ENCODE results near the gene BEST1.

The BEST1 gene

DNA sequence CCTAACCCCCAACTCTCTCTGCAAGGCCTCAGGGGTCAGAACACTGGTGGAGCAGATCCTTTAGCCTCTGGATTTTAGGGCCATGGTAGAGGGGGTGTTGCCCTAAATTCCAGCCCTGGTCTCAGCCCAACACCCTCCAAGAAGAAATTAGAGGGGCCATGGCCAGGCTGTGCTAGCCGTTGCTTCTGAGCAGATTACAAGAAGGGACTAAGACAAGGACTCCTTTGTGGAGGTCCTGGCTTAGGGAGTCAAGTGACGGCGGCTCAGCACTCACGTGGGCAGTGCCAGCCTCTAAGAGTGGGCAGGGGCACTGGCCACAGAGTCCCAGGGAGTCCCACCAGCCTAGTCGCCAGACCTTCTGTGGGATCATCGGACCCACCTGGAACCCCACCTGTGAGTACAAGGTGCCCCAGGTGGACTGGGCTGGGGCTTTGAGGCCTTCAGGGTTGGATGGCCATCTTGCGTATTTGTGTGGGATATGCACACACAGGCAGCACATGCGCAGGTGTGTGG is at the start of gene BEST1:
TSS of gene BEST1 (plus strand) at position 317 of the 513 bp plus-strand sequence. CDS start 1,456 bp downstream, outside the sequence.
- DNase-seq (ENCODE audit: low read depth) = no peak

DNA sequence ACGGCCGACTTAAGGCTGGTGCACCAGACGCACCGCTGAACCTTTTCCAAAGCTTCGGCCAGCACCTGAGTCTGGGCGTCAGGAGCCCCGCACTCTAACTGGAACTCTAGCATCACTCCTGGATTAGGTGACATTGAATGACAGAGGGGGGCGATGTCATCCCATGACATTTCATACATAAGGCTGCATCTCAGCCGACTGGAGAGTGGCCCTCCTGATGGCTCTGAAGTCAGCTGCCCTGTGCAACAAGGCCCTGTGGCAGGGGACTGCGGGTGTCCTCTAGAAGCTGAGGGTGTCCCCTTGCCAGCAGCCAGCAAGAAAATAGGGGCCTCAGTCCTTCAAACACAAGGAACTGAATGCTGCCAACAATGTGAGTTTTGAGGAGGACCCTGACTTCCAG is 48.8 kb upstream of the BEST1 start:
- no peak for DNase-seq (ENCODE audit: low read depth)

DNA sequence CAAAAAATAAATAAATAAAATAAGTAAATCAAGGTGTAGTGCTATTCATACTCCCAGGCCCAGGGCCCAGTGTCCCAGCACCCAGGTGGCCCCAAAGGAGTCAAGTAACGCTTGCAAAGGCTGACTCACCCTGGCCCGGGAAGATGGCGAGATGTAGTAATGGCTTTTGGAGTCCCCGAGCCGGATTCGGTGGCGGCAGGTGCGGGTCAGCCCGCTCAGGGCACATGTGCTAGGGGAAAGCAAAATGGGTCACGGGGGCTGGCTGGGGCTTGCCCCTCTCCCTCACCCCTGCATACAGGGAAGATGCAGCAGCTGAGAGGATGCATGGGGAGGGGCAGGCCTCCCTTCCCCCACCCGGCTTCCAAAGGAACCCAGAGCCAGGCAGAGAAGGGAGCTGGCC is 47.8 kb upstream of the BEST1 start:
- DNase-seq (ENCODE audit: low read depth) = no peak

DNA sequence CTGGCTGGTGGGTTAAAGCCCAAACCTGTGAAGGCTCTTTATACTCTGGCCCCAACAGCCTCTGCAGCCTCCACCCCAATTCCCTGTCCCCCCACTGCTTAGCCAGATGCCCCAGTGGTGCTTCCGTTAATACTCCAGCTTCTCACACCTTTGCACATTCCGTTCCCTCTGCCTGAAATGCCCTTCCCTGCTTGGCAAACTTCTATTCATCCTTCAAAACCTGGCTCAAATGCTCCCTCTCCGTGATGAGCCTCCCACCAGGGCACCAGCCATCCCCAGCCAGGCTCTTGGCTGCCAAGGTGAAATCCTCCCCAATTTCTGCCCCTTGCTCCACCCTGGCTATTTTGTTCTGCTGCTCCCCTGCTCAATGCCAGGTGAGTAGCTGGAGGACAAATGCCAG is 46.3 kb upstream of the BEST1 start:
- DNase-seq (ENCODE audit: low read depth) = no peak

DNA sequence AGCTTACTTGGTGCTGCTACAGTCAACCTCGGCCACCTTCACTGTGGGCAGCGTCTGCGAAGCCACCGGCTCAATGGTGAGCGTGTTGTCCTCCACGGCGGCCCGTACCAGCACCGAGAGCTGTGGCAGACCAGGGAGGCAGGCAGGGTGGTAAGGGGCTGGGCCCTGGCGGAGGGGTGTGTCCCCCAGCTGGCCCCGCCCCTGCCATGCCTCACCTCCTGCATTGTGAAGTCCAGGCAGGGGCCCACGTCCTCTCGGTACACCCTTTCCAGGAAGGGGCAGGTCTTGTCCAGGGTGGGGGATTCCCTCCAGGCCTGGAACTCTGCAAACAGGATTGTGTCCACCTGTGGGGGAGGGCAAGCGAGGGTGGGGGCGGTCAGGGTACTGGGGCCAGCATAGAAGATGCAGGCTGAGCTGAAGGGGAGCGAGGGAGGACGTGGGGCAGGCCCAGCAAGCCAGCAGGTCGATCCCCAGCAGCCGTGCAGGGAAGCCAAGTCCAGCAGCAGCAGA is 45.6 kb upstream of the BEST1 start:
- DNase-seq (ENCODE audit: low read depth) = no peak

DNA sequence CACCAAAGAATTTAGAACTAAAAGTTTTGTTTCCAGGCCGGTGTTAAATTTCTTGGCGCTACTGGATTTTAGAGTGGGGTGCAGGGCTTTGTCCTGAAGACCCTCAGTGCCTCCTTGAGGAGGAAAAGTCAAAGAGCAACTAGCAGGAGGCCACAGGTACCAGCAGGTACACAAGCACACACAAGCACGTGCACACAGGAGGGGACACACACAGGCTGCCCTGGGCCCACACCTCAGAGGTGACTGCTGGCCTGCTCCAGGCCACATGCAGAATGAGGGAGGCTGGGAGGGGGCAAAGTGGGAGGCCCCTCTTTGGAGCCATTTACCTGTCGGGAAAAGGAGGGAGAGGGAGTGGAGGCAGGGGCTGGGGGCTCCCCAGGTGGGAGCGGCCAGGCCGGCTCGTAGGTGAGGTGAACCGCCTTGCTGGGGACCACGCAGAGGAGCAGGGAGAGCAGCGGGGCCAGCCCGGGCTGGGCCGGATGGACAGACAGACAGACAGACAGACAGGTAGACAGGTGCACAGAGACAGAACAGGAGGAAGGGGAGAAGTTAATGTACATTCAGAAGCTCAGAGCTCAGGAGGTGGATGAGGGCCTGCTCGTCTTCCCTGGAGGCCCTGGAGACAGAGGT is 45.0 kb upstream of the BEST1 start:
- DNase-seq (ENCODE audit: low read depth) = no peak

DNA sequence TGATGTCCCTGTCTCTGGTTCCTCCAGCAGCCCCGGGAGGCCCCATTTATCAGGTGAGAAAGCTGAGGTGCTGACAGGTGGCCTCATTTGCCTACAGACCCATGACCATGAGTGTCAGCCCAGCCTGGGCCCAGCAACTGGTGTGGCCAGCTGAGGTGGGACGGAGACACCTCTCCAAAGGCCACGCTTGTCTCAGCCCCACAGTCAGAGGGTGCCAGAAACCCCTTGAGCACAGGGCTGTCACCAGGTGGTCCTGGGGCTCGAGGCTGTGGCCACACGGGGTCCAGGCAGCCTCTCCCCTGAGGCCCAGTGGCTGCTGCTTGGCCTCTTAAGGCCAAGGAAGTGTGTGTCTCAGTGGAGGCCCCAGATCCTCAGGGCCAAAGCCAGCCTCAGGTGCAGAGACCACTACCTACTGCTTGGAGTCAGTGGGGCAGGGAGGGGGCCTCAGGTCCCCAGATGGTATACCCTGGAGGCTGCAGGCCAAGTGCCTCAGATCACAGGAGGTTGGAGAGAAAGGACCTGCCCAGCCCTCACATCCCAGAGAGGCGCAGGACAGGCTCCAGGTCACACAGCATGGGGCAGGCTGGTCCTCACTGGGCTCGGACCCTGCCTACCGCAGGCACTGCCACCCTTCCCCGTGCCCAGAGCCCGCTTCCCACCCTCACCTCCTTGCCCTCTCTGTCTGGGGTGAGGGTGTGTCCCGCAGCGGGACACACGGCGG is 44.2 kb upstream of the BEST1 start:
- no peak for DNase-seq (ENCODE audit: low read depth)

DNA sequence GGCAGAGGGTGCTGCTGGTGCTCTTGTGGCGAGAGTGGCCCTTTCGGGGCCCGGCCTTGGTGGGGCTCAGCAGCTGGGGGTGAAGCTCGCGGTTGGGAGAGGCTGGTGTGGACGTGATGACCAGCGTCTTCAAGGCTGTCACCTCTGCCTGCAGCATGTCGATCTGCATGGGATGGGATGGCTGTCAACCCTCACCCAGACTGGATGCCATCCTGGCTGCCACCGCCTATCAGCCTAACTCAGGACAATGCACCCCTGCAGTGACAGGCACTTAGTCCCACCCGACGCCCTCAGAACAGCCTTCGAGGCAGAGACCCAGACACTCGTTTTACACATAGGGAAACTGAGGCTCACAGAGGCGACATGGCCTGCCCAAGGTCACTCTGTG is 43.6 kb upstream of the BEST1 start:
- DNase-seq (ENCODE audit: low read depth) = no peak

DNA sequence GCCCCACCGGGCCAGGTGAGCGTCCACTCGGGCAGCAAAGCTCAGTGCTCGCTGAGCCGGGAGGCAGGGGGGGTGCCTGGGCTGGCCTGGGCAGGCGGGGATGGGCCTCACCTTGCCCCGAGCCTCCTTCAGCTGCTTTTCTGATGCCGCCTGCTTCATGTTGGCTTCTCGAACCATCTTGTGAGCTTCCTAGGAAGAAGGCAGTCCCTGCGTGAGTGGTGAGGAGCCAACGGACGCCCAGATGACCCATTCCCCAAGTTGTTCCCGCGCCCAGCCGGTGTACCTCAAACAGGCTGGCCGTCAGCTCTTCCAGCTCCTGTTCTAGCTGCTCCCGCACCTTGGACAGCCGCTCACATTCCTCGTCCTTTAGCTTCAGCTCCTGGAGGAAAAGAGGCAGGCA is 42.9 kb upstream of the BEST1 start:
- DNase-seq (ENCODE audit: low read depth) = no peak

DNA sequence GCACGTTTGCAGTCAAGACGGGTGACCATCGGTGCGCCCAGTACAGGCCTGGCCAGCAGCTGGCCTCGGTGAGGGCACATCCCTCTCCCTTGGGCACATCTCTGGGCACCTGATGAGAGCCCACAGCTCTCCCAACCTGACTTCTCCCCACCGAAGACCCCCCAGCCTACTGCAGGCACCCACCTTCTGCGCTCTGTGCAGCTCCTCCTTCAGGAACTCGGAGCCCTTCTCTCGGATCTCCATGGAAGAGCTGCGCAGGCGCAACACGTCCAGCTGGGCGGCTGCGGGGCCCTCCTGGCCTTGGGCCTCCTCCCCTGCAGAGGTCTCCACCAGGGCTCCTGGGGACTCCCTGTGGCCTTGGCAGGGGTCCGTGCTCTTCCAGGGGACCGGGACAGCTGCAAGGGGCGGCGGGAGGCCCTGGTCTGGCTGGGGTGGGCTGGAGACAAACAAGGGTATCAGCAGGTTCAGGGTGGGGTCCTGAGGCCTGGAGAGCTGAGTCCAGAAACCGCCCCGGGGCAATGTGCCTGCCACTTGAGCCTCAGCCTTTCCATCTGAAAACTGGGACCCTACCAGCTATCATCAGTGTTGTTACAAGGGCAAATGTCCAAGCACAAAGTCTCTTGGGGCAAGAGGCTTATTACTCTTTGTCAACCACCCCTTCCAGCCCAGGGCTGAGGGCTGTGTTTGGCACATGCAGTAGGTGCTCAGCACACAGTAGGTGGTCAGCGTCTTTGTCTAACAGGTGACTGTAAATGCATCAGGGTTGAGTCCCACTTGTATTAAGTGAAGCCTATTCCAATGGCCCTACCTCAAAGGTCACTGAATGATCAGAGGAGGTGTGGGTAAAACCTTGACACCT is 42.1 kb upstream of the BEST1 start:
- DNase-seq (ENCODE audit: low read depth) = no peak

DNA sequence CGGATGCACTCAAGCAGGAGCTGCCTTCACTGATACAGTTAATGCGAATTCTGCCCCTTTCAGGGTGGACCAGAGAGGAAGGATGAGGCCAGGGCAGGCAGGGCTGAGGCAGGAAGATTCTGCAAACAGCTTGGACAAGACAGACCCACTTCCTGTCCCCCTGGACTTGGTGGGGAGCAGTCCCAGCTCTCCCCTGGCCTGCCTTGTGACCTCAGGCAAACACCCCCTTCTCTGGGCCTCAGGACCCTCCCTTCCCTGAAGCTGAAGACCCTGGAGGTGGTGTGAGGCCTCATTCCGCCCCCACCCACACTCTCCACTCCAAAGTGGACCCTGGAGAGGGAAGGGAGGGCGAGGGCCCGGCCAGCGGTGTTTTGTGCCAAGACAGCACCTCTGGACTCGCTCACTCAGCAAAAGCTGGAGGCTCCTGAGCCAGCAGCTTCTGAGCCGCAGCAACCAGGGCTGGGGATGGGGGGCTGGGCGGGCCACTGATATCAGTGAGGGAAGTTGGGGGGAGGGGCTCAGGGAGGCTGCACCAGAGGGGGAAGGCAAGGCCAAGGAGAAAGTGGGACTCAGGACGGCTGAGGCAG is 41.3 kb upstream of the BEST1 start:
- no peak for DNase-seq (ENCODE audit: low read depth)

DNA sequence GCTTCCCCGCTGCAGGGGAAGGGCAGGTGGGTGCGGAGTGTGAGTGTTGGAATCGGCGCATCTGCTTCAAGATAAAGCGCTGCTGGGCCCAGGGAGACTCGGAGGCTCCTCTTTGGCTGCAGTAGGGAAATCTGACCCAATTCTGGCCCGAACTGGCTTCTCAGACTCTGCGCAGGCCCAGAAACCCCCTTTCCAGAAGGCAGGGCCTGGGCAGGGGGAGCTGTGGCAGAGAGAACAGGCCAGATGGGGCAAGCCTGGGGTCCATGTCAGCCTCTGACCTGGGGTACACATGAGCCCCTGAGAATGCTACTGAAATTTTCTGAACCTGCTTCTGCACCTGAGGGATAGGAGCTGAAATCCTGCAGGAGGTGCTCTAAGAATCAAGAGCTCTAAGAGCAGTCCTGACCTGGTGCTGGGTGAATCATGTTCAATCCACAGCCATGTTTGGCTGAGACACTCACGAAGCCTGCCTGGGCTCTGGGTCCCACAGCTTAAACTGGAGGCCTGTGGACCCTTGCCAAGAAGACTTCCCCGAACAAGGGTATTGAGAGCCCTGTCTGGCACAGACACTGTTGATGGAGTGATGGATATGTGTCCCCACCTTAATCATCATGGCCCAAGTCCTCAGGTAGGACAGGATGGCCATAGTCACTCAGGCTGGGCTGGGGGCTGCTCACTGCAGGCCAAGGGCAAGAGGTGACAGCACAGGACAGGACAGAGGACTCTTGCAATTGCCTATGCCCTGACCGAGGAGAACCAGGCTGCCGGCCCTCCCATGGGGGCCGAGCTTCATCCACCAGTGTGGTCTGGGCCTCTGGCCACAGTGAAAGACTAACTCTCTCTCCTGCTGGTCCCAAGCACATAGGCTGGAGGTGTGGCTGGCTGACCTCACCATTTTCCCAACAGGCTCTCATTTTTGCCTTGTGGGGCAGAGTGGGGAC is 39.7 kb upstream of the BEST1 start:
- DNase-seq (ENCODE audit: low read depth) = no peak

DNA sequence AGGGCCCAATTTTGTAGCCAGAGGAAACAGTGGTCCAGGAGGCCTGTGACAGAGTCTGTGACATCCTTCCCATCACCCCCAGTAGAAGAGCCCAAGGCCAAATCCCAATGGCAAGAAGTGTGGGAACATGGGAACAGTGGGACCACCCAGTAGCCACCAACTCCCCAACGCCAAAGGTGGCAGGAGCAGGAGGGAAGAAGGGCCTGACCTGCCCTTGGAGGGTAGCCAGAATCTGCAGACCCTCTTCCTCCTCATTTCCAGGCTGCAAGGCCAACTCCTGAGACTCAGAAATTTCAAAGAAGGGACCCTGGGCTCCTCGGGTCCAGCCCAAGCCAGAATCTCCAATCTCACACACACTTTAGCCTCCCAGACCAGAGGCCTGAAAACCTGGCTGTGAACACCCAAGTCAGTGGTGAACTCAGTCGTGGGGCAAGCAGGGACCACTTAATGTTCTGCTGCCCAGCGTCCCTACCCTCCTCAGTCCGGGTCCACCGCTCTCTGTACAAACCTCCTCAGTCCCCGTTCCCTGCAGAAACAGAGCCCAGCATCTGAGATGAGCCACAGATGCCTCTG is 38.9 kb upstream of the BEST1 start:
- DNase-seq (ENCODE audit: low read depth) = no peak

DNA sequence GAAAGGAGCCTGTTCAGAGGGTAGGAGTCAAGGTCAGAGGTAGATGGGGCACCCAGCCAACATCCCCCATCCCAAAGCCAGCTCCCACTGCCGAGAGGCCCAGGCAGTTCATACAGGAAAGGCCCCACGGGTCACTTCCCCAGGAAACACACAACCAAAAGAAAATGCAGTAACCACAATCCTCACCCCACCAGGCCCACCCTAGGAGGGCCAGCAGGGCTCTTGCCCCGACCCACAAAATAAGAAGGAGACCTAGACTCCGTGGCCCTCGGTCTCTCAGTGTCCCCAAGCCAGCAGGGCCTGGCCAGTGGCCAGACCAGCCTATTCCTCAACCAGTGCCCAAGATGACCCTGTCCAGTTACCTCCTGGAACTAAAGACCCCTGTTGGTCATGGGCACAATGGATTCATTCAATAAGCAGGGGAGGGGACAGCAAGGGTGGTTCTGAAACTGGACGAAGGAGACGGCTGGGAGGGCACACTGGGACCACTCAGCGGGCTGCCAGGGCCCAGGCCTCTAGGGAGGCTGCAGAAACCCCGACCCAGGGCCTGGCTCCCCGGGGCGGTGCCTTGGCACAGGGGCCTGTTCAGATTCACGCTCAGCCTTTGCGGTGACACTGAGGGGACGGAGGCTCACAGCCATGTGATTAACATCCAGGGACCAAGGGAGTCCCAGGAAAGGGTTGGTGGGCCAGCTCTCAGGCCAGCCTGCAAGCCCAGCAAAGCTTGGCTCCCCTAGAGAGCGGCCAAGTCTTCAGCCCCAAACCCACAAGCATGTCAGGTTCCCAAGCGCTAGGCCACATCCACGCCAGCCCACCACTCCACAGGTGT is 38.2 kb upstream of the BEST1 start:
- DNase-seq (ENCODE audit: low read depth) = no peak

DNA sequence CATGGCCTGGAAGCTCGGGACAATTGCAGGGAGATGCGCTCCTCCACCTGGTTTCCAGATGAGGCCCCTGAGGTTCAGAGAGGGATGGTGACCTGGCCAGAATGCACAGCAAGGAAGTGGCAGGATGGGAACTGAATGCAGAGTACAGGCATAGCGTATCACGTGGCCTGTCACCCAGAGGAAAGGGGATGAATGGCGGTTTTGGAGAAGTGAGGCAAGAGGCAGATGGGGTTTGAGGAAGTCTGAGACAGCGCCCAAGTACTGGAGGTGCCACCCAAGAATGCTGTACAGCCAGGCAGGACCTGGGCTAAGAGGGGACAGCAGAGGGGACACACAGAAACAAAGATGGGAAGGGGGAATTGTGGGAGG is 37.6 kb upstream of the BEST1 start:
- DNase-seq (ENCODE audit: low read depth) = no peak

DNA sequence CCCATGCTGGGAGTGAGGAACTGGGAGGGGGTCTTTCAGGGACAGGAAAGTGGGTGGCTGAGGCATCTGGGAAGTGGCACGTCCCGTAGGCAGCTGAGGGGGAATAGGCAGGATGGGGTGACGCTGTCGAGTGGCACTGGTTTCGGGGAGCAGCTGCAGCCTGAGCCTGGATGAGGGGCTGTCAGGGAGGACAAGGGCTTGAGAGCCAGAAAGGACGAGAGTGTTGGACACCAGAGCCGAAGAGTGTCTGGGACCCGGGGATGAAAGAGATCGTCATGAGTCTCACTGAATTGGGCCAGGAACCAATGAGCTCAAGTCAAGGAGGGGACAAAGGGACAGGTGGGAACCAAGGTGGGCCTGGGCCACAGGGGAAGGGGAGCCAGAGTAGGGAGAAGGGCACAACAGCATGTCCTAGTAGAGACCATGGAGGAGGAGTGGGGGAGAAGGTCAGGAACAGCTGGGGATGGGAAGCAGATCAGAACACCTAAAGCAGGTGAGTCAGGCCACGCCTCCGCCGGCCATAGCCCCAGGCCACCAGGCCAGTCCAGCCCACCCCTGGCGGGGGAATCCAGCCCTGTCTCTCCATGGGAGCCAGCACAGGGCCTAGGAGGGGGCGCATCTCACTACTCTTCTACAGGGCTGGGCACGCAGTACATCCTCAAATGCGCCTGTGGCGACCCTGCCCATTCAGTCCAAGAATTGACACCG is 37.0 kb upstream of the BEST1 start:
- no peak for DNase-seq (ENCODE audit: low read depth)

DNA sequence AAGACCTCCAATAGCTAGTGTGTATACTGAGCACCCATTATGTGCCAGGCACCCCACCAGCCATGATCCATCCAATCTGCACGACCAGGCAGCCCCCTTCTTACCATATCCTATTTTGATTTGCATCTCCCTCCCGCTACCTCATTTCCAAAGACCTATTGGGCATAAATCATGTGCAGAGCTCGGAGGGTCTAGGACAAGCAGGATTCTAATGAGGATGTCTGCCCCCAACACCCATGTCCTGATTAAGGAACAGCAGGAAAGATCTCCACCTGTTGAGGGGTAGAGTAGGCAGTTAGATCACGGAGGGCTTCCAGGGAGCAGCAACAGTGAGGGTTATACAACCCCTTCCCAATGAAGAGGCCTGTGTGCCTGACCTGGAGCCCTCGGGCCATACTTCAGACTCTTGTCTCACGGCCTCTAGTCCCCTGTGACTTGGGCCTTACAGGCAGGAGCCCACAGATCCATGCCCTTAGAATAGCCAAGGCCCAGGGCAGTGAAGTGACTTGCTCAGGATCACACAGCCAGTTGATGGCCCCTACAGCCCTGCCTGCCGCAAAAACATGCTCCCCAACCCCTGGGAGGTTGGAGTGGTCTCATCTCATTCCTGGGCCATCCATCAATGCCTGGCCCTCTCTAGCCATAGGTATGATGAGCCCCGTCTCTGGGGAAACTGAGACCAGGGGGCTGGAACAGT is 36.3 kb upstream of the BEST1 start:
- no peak for DNase-seq (ENCODE audit: low read depth)

DNA sequence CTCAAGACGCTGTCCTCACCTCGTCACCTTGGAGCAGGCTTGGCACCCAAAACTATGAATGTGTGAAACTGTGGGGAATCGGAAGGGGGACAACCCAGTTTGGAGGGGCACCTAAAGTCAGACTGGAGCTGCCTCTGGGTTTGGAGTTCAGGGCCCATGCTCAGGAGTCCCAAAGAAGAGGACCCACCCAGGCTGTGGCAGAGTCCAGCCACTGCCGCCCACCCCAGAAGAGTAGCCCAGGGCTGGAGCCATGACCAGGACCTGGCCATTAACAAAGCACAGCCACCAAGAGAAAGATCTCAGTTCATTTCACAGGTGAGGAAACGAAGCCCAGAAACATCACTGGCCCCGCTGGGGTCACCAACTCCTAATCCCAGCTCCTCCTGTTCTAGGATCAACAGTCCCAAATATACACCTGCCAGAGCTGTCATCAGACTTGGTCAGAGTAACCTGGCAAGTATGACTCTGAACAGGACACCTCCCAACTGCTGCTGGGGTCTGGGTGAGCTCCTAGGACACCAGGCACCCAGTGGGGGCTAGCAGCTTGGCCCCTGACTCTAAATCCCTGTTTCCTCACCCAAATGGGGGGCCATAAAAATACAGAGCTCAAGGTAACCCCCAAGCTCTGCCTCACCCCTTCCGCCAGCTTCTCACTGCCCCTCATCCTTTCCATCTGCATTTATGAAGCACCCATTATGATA is 35.5 kb upstream of the BEST1 start:
- no peak for DNase-seq (ENCODE audit: low read depth)

All from stimulated activated CD8-positive, alpha-beta memory T cell treated with anti-CD3 and anti-CD28 coated beads, Interleukin-15, amount 100 ng/mL, for 24 hours (primary cell).